Stimulated activated CD8-positive, alpha-beta memory T cell treated with anti-CD3 and anti-CD28 coated beads, Interleukin-7, amount 100 ng/mL, for 1 hour (primary cell): ENCODE measurements around the gene ZIC4.

Source experiments
- DNase-seq, 2 donors: peaks; one replicate each; pipeline ENCODE4 v3.0.0-alpha.2; 2020; ENCODE audit warnings: low read depth in 2 of 2

The ZIC4 gene

GRCh38 chr3:147354623-147355022, 51.7 kb downstream of the ZIC4 start:
- no peak for DNase-seq

- DNase-seq = no peak
Measured at GRCh38 chr3:147351301-147351700, 55.0 kb downstream of the ZIC4 start.

GRCh38 chr3:147348976-147349375, 57.4 kb downstream of the ZIC4 start:
- no peak for DNase-seq

GRCh38 chr3:147343926-147344325, 62.4 kb downstream of the ZIC4 start:
- no peak for DNase-seq

DNA sequence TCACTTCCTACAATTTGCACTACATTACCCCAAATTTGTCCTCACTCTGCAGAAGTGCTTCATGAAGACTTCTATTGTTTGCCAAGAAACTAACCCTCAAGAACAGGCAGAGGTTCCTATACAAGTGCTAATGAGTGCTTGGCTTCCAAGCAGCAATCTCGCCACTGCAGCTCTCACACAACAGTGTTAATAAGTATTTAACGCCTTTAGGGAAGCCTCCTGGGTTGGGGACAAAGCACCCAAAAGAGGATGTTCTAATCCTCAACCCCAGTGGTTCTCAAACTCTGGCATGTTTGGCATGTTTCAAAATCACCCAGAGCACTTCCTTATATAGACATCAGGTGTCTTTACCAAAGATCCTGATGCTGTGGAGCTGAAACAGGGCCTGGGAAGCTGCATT, 64.6 kb downstream of the ZIC4 start:
- no peak for DNase-seq

GRCh38 chr3:147336543-147337278, 69.6 kb downstream of the ZIC4 start:
- DNase-seq = no peak
